Stomach (tissue), 9 donors: ENCODE results near the gene HYKK. TPM values are rescaled to one million over a fixed set of nuclear protein-coding genes. Genes with fewer than 3 reads are reported as not detected.

Experiments used
- DNase-seq, 2 donors: peaks; one replicate each; pipeline versions ENCODE4 v3.0.0 to v3.0.0-alpha.2; 2013 to 2019
- H3K27ac ChIP-seq, 5 donors: fragments of 200-600 bp in 4 of 5; sonication (generic) in 4 of 5; one replicate each; pipeline ENCODE4 v1.5.1; 2013 to 2019; ENCODE audit warnings: mild to moderate bottlenecking in 1 of 5, moderate library complexity in 1 of 5
- H3K27me3 ChIP-seq, 3 donors: fragments of 200-600 bp; sonication (generic); one replicate each; pipeline ENCODE4 v1.5.1; 2017 to 2019; ENCODE audit warnings: mixed run types in 1 of 3
- H3K36me3 ChIP-seq, 4 donors: fragments of 200-600 bp; sonication (generic); 1 replicate in 3 of 4; 2 replicates in 1 of 4; pipeline ENCODE4 v1.5.1; 2016 to 2019
- H3K4me1 ChIP-seq, 4 donors: fragments of 200-600 bp; sonication (generic); one replicate each; pipeline ENCODE4 v1.5.1; 2016 to 2019
- H3K4me3 ChIP-seq, 4 donors: fragments of 200-600 bp; sonication (generic) in 3 of 4; one replicate each; pipeline ENCODE4 v1.5.1; 2016 to 2019; ENCODE audit warnings: mild to moderate bottlenecking in 1 of 4
- H3K9me3 ChIP-seq, 4 donors: fragments of 200-600 bp; sonication (generic); one replicate each; pipeline ENCODE4 v1.5.1; 2016 to 2019
- CTCF ChIP-seq, 7 experiments: fragments of 450-650 bp in 4 of 7; fragments of 200-600 bp in 3 of 7; sonication (generic) in 3 of 7; IDR thresholded peaks; one replicate each; pipeline ENCODE4 v1.5.1; 2016 to 2019; ENCODE audit warnings: antibody characterized with exemption in 7 of 7, control low read depth in 2 of 7, mild to moderate bottlenecking in 1 of 7
- EP300 ChIP-seq: sonication (generic); formaldehyde crosslinking; IDR thresholded peaks from one replicate; pipeline ENCODE4 v1.6.1; 2017; ENCODE audit warnings: antibody characterized with exemption
- POLR2A ChIP-seq, 4 donors: fragments of 450-650 bp; IDR thresholded peaks; one replicate each; pipeline ENCODE4 v1.6.1; 2016; ENCODE audit warnings: antibody characterized with exemption in 4 of 4, control low read depth in 2 of 4, mild to moderate bottlenecking in 1 of 4, moderate library complexity in 1 of 4
- POLR2AphosphoS5 ChIP-seq, 3 donors: sonication (generic); formaldehyde crosslinking; IDR thresholded peaks; one replicate each; pipeline ENCODE4 v1.6.1; 2016; ENCODE audit warnings: antibody characterized with exemption in 3 of 3
- WGBS, 5 donors: extraction: QIAGEN DNeasy Blood & Tissue Kit in 3 of 5; methylation state at CpG; one replicate each; pipeline versions ENCODE4 v1.1.5 to v1.1.7; 2013 to 2018; 5-methylcytosine and 5-hydroxymethylcytosine counted together
- intact Hi-C: fragments of 100-400 bp; cut with DNase I; formaldehyde crosslinking; loops from one replicate; pipeline ENCODE4 v1.15.1; 2023; ENCODE audit warnings: low total_unique reads
- polyA plus RNA-seq, 3 donors: library from polyadenylated mRNA; stranded (reverse); fragments of 200-250 nt; gene quantifications; one replicate each; pipeline ENCODE4 v1.2.3, GENCODE V29; 2013
- total RNA-seq, 5 donors: library from RNA; depleted of rRNA; stranded (reverse); fragments of >200 nt; gene quantifications; one replicate each; pipeline versions ENCODE4 v1.1.0 to v1.2.3, GENCODE V29; 2014 to 2016
- donor health status: healthy with polysubstance abuse.
- donor health status: Bipolar disorder and iron deficiency.
- donor health status: healthy.

The HYKK gene
- total and polyA plus RNA-seq, 8 donors = under 0.01 to 11.6 (median 5.7) TPM

- no peak for DNase-seq
- TF ChIP-seq POLR2AphosphoS5 (IDR thresholded peaks at IDR 0.05) (no peak), POLR2A (IDR thresholded peaks at IDR 0.05) (no peak), CTCF (IDR thresholded peaks at IDR 0.05) (no peak), EP300 (no peak)
- Histone ChIP-seq H3K4me1 (no peaks in the 10 kb centered on the region), H3K27ac (no peak overlapping the region), H3K4me3 (no peak overlapping the region), H3K36me3 (no peaks in the 10 kb centered on the region), H3K9me3 (no peaks in the 10 kb centered on the region), H3K27me3 (peaks cover 0 to 10% (median 4%) of the 10 kb centered on the region in 3 donors)
- 34 to 70% (median 49%) methylated on average over 4 of the region's 4 CpGs for WGBS, 5 donors
- intact Hi-C loops = no loop called here
Observed at GRCh38 chr15:78573416-78573815, 66.0 kb downstream of the HYKK start.

- Histone ChIP-seq H3K27me3 (peaks cover 0 to 3% (median under 1%) of the 10 kb centered on the region in 3 donors), H3K4me1 (no peaks in the 10 kb centered on the region), H3K36me3 (no peaks in the 10 kb centered on the region), H3K27ac (no peak overlapping the region), H3K4me3 (no peak overlapping the region), H3K9me3 (no peaks in the 10 kb centered on the region)
- intact Hi-C loops = no loop called here
- no peak for TF ChIP-seq POLR2AphosphoS5 (IDR thresholded peaks at IDR 0.05)
- no peak for TF ChIP-seq CTCF (IDR thresholded peaks at IDR 0.05)
- TF ChIP-seq EP300 = no peak
- TF ChIP-seq POLR2A (IDR thresholded peaks at IDR 0.05) = no peak
- WGBS, 5 donors = 95 to 100% (median 97%) methylated on average over 1 of the region's 1 CpG
- no peak for DNase-seq
Observed at GRCh38 chr15:78574944-78575343, 67.6 kb downstream of the HYKK start.

Other genes starting within 250 kb of the HYKK start
- 10 to 100 TPM in 4 of 5 donors, not detected in 1; 30.3 to 53.6 (median 37.9) TPM for gene DNAJA4, start 243.0 kb upstream of the HYKK start, total RNA-seq
- gene DNAJA4, start 243.0 kb upstream of the HYKK start, polyA plus RNA-seq = 10 to 100 TPM; 11.4 to 12.9 (median 12.8) TPM
- 100 to 1,000 TPM in 1 of 5 donors, 10 to 100 TPM in 4; 22.2 to 119 (median 58.4) TPM for gene SKIC8, start 208.0 kb upstream of the HYKK start, total RNA-seq
- gene SKIC8, start 208.0 kb upstream of the HYKK start, polyA plus RNA-seq = 10 to 100 TPM; 40.3 to 60.2 (median 49.3) TPM
- 1 to 10 TPM in 1 of 5 donors, not detected in 4; 2.8 TPM for gene CRABP1, start 167.2 kb upstream of the HYKK start, total RNA-seq
- gene CRABP1, start 167.2 kb upstream of the HYKK start, polyA plus RNA-seq = 1 to 10 TPM in 1 of 3 donors, under 1 TPM in 1, not detected in 1; 0.62 to 4.9 TPM
- 100 to 1,000 TPM in 4 of 5 donors, 10 to 100 TPM in 1; 34.1 to 248 (median 130) TPM for gene IREB2, start 69.4 kb upstream of the HYKK start, total RNA-seq
- 1 to 10 TPM; 7.0 to 9.0 (median 8.5) TPM for gene IREB2, start 69.4 kb upstream of the HYKK start, polyA plus RNA-seq
- gene PSMA4, start 32.9 kb downstream of the HYKK start, total RNA-seq = 100 to 1,000 TPM in 2 of 5 donors, 10 to 100 TPM in 2, 1 to 10 TPM in 1; 7.2 to 393 (median 50.3) TPM
- gene PSMA4, start 32.9 kb downstream of the HYKK start, polyA plus RNA-seq = 100 to 1,000 TPM; 150 to 257 (median 228) TPM
- gene CHRNA5, start 57.9 kb downstream of the HYKK start, total RNA-seq = 1 to 10 TPM in 2 of 5 donors, not detected in 3; 1.2 to 1.8 TPM
- 1 to 10 TPM in 2 of 3 donors, not detected in 1; 1.1 to 1.5 TPM for gene CHRNA5, start 57.9 kb downstream of the HYKK start, polyA plus RNA-seq
- 1 to 10 TPM in 2 of 5 donors, under 1 TPM in 1, not detected in 2; 0.45 to 4.6 (median 2.6) TPM for gene CHRNA3, start 113.4 kb downstream of the HYKK start, total RNA-seq
- 1 to 10 TPM in 1 of 3 donors, under 1 TPM in 1, not detected in 1; 0.31 to 1.0 TPM for gene CHRNA3, start 113.4 kb downstream of the HYKK start, polyA plus RNA-seq
- gene CHRNB4, start 133.6 kb downstream of the HYKK start, total RNA-seq = not detected
- under 1 TPM in 1 of 3 donors, not detected in 2; 0.78 TPM for gene CHRNB4, start 133.6 kb downstream of the HYKK start, polyA plus RNA-seq